ENCODE measurements around the gene MT2A.

MT2A gene

GRCh38 chr16:56636616-56637413, 28.4 kb downstream of the MT2A start:
- H3K27me3 ChIP-seq (ENCODE audit: low read depth, low read length) = peaks cover 39% of the 10 kb centered on the region
- H2AFZ ChIP-seq (ENCODE audit: low read depth, low read length) = no peak overlapping the region
- H3K27ac ChIP-seq (ENCODE audit: low read length) = no peak overlapping the region
- no peak overlapping the region for H3K9ac ChIP-seq (ENCODE audit: low read length)
- no peaks in the 10 kb centered on the region for H4K20me1 ChIP-seq (ENCODE audit: insufficient read depth, low read length)
- H3K4me1 ChIP-seq (ENCODE audit: low read length) = no peaks in the 10 kb centered on the region
- H3K4me3 ChIP-seq (ENCODE audit: low read length) = no peak overlapping the region
- no peaks in the 10 kb centered on the region for H3K9me3 ChIP-seq (ENCODE audit: insufficient read depth, low read length)
- H3K4me2 ChIP-seq (ENCODE audit: low read length) = no peak overlapping the region
- TF ChIP-seq, protein P1, sequence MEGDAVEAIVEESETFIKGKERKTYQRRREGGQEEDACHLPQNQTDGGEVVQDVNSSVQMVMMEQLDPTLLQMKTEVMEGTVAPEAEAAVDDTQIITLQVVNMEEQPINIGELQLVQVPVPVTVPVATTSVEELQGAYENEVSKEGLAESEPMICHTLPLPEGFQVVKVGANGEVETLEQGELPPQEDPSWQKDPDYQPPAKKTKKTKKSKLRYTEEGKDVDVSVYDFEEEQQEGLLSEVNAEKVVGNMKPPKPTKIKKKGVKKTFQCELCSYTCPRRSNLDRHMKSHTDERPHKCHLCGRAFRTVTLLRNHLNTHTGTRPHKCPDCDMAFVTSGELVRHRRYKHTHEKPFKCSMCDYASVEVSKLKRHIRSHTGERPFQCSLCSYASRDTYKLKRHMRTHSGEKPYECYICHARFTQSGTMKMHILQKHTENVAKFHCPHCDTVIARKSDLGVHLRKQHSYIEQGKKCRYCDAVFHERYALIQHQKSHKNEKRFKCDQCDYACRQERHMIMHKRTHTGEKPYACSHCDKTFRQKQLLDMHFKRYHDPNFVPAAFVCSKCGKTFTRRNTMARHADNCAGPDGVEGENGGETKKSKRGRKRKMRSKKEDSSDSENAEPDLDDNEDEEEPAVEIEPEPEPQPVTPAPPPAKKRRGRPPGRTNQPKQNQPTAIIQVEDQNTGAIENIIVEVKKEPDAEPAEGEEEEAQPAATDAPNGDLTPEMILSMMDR (IDR thresholded peaks at IDR 0.05; ENCODE audit: low read depth, low read length) = no peak
- TF ChIP-seq EZH2phosphoT487 (IDR thresholded peaks at IDR 0.05; ENCODE audit: low read depth) = no peak
- no peaks in the 10 kb centered on the region for H3K79me2 ChIP-seq (ENCODE audit: low read length)
- H3K36me3 ChIP-seq (replicated peaks; ENCODE audit: low read depth, low read length) = no peaks in the 10 kb centered on the region

DNA sequence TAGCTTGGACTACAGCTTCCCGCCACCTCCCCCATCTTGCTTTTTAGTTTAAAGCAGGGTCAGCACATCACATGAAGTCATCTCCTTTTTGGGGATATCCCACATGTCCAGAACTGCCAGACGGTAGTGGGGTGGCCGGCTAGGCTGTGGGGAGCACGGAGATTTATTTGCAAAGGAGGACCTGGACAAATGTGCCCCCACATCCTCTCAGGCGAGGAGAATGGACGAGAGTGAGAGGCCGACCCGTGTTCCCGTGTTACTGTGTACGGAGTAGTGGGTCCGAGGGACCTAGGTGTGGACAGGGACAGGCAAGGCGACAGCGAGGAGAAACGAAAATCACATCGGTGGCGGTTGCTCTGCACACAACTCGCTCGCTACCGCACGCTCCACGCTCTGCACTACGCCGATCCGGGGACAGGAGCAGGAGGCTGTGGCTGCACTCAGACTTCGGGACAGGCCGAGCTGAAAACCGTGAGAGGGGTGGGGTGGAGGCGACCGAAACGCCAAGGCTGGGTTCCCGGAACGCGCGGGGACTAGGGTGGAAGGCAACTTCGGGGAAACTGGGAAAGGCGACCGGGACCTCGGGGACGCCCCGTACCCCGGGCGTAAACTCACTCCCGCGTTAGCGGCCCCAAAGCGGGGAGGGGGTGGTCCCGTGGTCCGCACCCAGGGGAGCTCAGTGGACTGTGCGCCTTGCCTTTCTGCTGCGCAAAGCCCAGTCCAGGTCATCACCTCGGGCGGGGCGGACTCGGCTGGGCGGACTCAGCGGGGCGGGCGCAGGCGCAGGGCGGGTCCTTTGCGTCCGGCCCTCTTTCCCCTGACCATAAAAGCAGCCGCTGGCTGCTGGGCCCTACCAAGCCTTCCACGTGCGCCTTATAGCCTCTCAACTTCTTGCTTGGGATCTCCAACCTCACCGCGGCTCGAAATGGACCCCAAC, 29.7 kb downstream of the MT2A start, which contains the start of gene MT1A:
Gene MT1A, plus strand, starts transcription at position 853 of the 937 bp plus-strand sequence. Its CDS starts 73 bp downstream, at position 926.
- Histone ChIP-seq H3K9ac (ENCODE audit: low read length) (no peak within 1 kb of the TSS), H3K27me3 (ENCODE audit: low read depth, low read length) (peaks cover 45% of the 10 kb centered on the region), H2AFZ (ENCODE audit: low read depth, low read length) (no peak within 1 kb of the TSS), H3K36me3 (replicated peaks; ENCODE audit: low read depth, low read length) (no peaks in the 10 kb centered on the region), H3K4me2 (ENCODE audit: low read length) (no peak within 1 kb of the TSS), H3K4me3 (ENCODE audit: low read length) (no peak within 1 kb of the TSS), H3K27ac (ENCODE audit: low read length) (no peak within 1 kb of the TSS), H3K9me3 (ENCODE audit: insufficient read depth, low read length) (no peaks in the 10 kb centered on the region), H4K20me1 (ENCODE audit: insufficient read depth, low read length) (no peaks in the 10 kb centered on the region), H3K4me1 (ENCODE audit: low read length) (peaks cover 6% of the 10 kb centered on the region), H3K79me2 (ENCODE audit: low read length) (no peaks in the 10 kb centered on the region)
- no peak for TF ChIP-seq EZH2phosphoT487 (IDR thresholded peaks at IDR 0.05; ENCODE audit: low read depth)
- TF ChIP-seq, protein P1 (IDR thresholded peaks at IDR 0.05; ENCODE audit: low read depth, low read length) = no peak

DNA sequence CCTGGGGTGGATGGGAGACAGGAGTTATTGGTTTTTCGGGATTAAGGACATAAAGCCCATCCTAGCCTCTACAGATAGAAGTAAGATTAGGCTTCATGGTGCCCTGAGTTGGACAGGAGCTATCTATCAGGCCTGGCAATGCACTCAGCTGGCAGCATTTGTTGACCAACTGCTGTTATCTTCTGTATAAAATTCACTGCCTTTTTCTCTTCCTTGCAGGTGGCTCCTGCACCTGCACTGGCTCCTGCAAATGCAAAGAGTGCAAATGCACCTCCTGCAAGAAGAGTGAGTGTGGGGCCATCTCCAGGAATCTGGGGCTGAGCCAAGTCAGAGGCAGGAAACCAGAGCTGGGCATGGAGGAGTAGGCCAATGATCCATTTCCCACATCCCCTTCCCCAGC, 30.7 kb downstream of the MT2A start:
- Histone ChIP-seq H3K27me3 (ENCODE audit: low read depth, low read length) (peaks cover 38% of the 10 kb centered on the region), H3K4me2 (ENCODE audit: low read length) (no peak overlapping the region)
- TF ChIP-seq, protein P1 (IDR thresholded peaks at IDR 0.05; ENCODE audit: low read depth, low read length) = no peak
- TF ChIP-seq EZH2phosphoT487 (IDR thresholded peaks at IDR 0.05; ENCODE audit: low read depth) = no peak

DNA sequence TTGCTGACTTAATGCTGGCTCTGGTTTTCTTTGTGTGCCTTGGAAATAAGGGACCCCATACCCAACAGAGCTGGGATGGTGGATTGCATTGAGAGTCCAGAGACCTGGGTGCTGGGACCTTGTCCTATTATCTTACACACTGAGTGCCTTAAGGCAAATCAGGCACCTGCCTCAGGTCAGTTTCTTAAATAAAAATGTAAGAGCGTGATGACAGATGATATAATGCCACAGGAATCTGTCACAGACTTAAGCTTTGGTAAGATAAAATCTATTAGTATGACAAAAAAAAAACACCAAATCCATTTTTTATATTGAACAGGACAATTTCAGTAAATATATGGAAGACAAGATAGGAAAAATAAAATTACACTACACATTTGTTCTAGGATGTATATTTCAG, 31.7 kb downstream of the MT2A start:
- Histone ChIP-seq H3K9ac (ENCODE audit: low read length) (no peak overlapping the region), H3K4me3 (ENCODE audit: low read length) (no peak overlapping the region), H3K27me3 (ENCODE audit: low read depth, low read length) (peaks cover 36% of the 10 kb centered on the region), H3K27ac (ENCODE audit: low read length) (no peak overlapping the region), H2AFZ (ENCODE audit: low read depth, low read length) (no peak overlapping the region), H3K36me3 (replicated peaks; ENCODE audit: low read depth, low read length) (no peaks in the 10 kb centered on the region), H3K4me1 (ENCODE audit: low read length) (peaks cover 13% of the 10 kb centered on the region), H3K4me2 (ENCODE audit: low read length) (no peak overlapping the region), H4K20me1 (ENCODE audit: insufficient read depth, low read length) (no peaks in the 10 kb centered on the region), H3K9me3 (ENCODE audit: insufficient read depth, low read length) (no peaks in the 10 kb centered on the region), H3K79me2 (ENCODE audit: low read length) (no peaks in the 10 kb centered on the region)
- TF ChIP-seq, protein P1 (IDR thresholded peaks at IDR 0.05; ENCODE audit: low read depth, low read length) = no peak
- TF ChIP-seq EZH2phosphoT487 (IDR thresholded peaks at IDR 0.05; ENCODE audit: low read depth) = no peak

More for the DNA sequence above, 30.7 kb downstream of the MT2A start:
- Histone ChIP-seq H3K27ac (ENCODE audit: low read length) (no peak overlapping the region), H3K79me2 (ENCODE audit: low read length) (no peaks in the 10 kb centered on the region), H3K9me3 (ENCODE audit: insufficient read depth, low read length) (no peaks in the 10 kb centered on the region), H3K36me3 (replicated peaks; ENCODE audit: low read depth, low read length) (no peaks in the 10 kb centered on the region), H3K9ac (ENCODE audit: low read length) (no peak overlapping the region), H2AFZ (ENCODE audit: low read depth, low read length) (no peak overlapping the region), H4K20me1 (ENCODE audit: insufficient read depth, low read length) (no peaks in the 10 kb centered on the region), H3K4me1 (ENCODE audit: low read length) (peaks cover 11% of the 10 kb centered on the region), H3K4me3 (ENCODE audit: low read length) (no peak overlapping the region)
